Stomach (tissue), 9 donors: ENCODE data around the gene INPP4B. TPM values are rescaled to one million over a fixed set of nuclear protein-coding genes. Genes with fewer than 3 reads are reported as not detected.
A peak's percentile ranks its signal among the peaks of the same experiment; 100 is the strongest.

Source experiments
- DNase-seq, 2 donors: peaks; one replicate each; pipeline versions ENCODE4 v3.0.0 to v3.0.0-alpha.2; 2013 to 2019
- H3K27ac ChIP-seq, 5 donors: fragments of 200-600 bp in 4 of 5; sonication (generic) in 4 of 5; one replicate each; pipeline ENCODE4 v1.5.1; 2013 to 2019; ENCODE audit warnings: mild to moderate bottlenecking in 1 of 5, moderate library complexity in 1 of 5
- H3K27me3 ChIP-seq, 3 donors: fragments of 200-600 bp; sonication (generic); one replicate each; pipeline ENCODE4 v1.5.1; 2017 to 2019; ENCODE audit warnings: mixed run types in 1 of 3
- H3K36me3 ChIP-seq, 4 donors: fragments of 200-600 bp; sonication (generic); 1 replicate in 3 of 4; 2 replicates in 1 of 4; pipeline ENCODE4 v1.5.1; 2016 to 2019
- H3K4me1 ChIP-seq, 4 donors: fragments of 200-600 bp; sonication (generic); one replicate each; pipeline ENCODE4 v1.5.1; 2016 to 2019
- H3K4me3 ChIP-seq, 4 donors: fragments of 200-600 bp; sonication (generic) in 3 of 4; one replicate each; pipeline ENCODE4 v1.5.1; 2016 to 2019; ENCODE audit warnings: mild to moderate bottlenecking in 1 of 4
- H3K9me3 ChIP-seq, 4 donors: fragments of 200-600 bp; sonication (generic); one replicate each; pipeline ENCODE4 v1.5.1; 2016 to 2019
- POLR2AphosphoS5 ChIP-seq, 3 donors: sonication (generic); formaldehyde crosslinking; IDR thresholded peaks; one replicate each; pipeline ENCODE4 v1.6.1; 2016; ENCODE audit warnings: antibody characterized with exemption in 3 of 3
- WGBS, 5 donors: extraction: QIAGEN DNeasy Blood & Tissue Kit in 3 of 5; methylation state at CpG; one replicate each; pipeline versions ENCODE4 v1.1.5 to v1.1.7; 2013 to 2018; 5-methylcytosine and 5-hydroxymethylcytosine counted together
- intact Hi-C: fragments of 100-400 bp; cut with DNase I; formaldehyde crosslinking; loops from one replicate; pipeline ENCODE4 v1.15.1; 2023; ENCODE audit warnings: low total_unique reads
- polyA plus RNA-seq, 3 donors: library from polyadenylated mRNA; stranded (reverse); fragments of 200-250 nt; gene quantifications; one replicate each; pipeline ENCODE4 v1.2.3, GENCODE V29; 2013
- total RNA-seq, 5 donors: library from RNA; depleted of rRNA; stranded (reverse); fragments of >200 nt; gene quantifications; one replicate each; pipeline versions ENCODE4 v1.1.0 to v1.2.3, GENCODE V29; 2014 to 2016
- TF ChIP-seq, protein P1 (sequence below), 7 experiments: fragments of 450-650 bp in 4 of 7; fragments of 200-600 bp in 3 of 7; sonication (generic) in 3 of 7; IDR thresholded peaks; one replicate each; pipeline ENCODE4 v1.5.1; 2016 to 2019; ENCODE audit warnings: antibody characterized with exemption in 7 of 7, control low read depth in 2 of 7, mild to moderate bottlenecking in 1 of 7
- donor health status: healthy with polysubstance abuse.
- donor health status: Bipolar disorder and iron deficiency.
- donor health status: healthy.

INPP4B gene
- total and polyA plus RNA-seq, 8 donors, result 1.4 to 96.9 (median 11.7) TPM

GRCh38 chr4:142574306-142574705 is 271.8 kb downstream of the INPP4B start:
- TF ChIP-seq, protein P1, sequence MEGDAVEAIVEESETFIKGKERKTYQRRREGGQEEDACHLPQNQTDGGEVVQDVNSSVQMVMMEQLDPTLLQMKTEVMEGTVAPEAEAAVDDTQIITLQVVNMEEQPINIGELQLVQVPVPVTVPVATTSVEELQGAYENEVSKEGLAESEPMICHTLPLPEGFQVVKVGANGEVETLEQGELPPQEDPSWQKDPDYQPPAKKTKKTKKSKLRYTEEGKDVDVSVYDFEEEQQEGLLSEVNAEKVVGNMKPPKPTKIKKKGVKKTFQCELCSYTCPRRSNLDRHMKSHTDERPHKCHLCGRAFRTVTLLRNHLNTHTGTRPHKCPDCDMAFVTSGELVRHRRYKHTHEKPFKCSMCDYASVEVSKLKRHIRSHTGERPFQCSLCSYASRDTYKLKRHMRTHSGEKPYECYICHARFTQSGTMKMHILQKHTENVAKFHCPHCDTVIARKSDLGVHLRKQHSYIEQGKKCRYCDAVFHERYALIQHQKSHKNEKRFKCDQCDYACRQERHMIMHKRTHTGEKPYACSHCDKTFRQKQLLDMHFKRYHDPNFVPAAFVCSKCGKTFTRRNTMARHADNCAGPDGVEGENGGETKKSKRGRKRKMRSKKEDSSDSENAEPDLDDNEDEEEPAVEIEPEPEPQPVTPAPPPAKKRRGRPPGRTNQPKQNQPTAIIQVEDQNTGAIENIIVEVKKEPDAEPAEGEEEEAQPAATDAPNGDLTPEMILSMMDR (IDR thresholded peaks at IDR 0.05), result no peak
- intact Hi-C loops, result no loop called here
- no peak overlapping the region for H3K4me3 ChIP-seq
- H3K27ac ChIP-seq, result no peak overlapping the region
- DNase-seq, result no peak
- no peaks in the 10 kb centered on the region for H3K36me3 ChIP-seq
- 84 to 92% (median 92%) methylated on average over 3 of the region's 3 CpGs for WGBS, 5 donors
- peaks cover 0 to 11% (median 4%) of the 10 kb centered on the region in 4 donors for H3K4me1 ChIP-seq
- no peaks in the 10 kb centered on the region for H3K27me3 ChIP-seq
- H3K9me3 ChIP-seq, result no peaks in the 10 kb centered on the region

DNA sequence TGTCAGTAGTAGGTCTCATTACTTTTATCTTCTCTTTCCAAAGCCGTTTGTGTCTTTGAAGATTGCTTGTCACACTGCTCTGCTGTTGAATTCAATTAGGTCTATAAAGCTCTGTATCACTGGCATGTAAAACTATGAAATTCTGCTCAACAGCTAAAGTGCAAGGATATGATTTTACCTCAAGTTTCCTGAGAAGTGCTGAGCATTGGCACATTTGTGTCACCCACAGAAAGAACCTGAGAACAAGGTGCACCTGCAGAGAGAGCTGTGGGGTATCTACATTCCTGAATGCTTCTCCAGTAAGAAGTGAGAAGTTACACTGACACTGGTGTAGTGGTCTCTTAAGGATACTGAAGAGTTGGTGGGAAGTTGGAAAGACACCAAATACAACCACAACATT is 274.0 kb downstream of the INPP4B start:
- TF ChIP-seq, protein P1 (IDR thresholded peaks at IDR 0.05), result no peak
- Histone ChIP-seq H3K9me3 (no peaks in the 10 kb centered on the region), H3K27me3 (no peaks in the 10 kb centered on the region), H3K27ac (no peak overlapping the region), H3K4me1 (peaks cover 0 to 31% (median 19%) of the 10 kb centered on the region in 4 donors), H3K36me3 (no peaks in the 10 kb centered on the region), H3K4me3 (no peak overlapping the region)
- 59 to 79% (median 65%) methylated on average over 1 of the region's 1 CpG for WGBS, 5 donors
- intact Hi-C loops, result no loop called here
- DNase-seq, result no peak

DNA sequence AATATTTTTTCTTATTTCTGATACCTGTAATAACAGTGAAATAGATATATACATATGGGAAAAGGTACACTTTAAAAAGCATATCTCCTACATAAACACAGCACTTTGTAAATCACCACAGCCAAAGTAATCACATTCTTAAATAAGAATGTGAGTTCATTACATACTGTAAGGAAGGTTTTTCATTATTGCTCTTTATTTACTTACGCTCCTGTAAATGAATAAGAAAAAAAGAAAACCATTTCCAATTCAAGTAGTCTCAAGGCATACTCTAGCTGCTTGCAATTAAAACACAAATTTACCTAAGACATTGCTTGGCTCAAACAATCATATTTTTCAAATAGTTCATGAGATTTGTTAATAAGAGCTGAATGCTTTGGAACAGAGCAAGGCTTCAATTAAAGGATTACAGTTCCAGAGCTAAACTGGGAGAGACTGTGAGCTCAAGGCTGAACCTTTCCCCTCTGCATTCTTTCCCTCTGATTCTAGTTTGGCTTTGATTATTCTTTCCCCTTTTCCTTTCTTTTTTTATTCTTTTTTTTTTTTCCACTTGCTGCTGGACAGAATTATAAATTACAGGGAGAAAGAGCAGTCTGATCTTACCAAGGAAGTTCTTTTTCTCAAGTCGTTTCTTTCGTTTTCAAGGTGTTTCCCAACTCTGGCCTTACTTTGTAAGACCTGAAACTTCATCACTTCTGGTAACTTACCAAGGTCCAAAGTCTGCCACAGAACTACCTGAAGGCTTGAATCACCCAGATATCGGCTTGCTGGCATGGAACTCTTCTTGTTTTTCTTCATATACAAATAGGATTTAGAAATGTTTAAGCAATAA is 278.3 kb downstream of the INPP4B start:
- DNase-seq, result peak; percentile 35 to 87
- peak in 2 of 3 donors; percentile 22 to 55 for TF ChIP-seq POLR2AphosphoS5 (IDR thresholded peaks at IDR 0.05)
- TF ChIP-seq, protein P1 (IDR thresholded peaks at IDR 0.05), result no peak
- Histone ChIP-seq H3K4me3 (peak overlapping the region; percentile 6 to 21 (median 6)), H3K27ac (peak overlapping the region; percentile 65 to 83 (median 83)), H3K36me3 (no peaks in the 10 kb centered on the region), H3K4me1 (peaks cover 0 to 35% (median 21%) of the 10 kb centered on the region in 4 donors), H3K27me3 (no peaks in the 10 kb centered on the region), H3K9me3 (no peaks in the 10 kb centered on the region)
- 13 to 22% (median 16%) methylated on average over 4 of the region's 4 CpGs for WGBS, 5 donors
- intact Hi-C loops, result no loop called here

GRCh38 chr4:142567199-142567598 is 278.9 kb downstream of the INPP4B start:
- TF ChIP-seq, protein P1 (IDR thresholded peaks at IDR 0.05), result no peak
- TF ChIP-seq POLR2AphosphoS5 (IDR thresholded peaks at IDR 0.05), result peak in 1 of 3 donors; percentile 16
- 23 to 38% (median 27%) methylated on average over 5 of the region's 5 CpGs for WGBS, 5 donors
- peak in 1 of 2 donors; percentile 32 for DNase-seq
- no peaks in the 10 kb centered on the region for H3K9me3 ChIP-seq
- peak overlapping the region; percentile 2 to 83 (median 83) for H3K27ac ChIP-seq
- H3K36me3 ChIP-seq, result no peaks in the 10 kb centered on the region
- intact Hi-C loops, result no loop called here
- H3K4me3 ChIP-seq, result peak overlapping the region in 2 of 4 donors; percentile 14 to 21
- no peaks in the 10 kb centered on the region for H3K27me3 ChIP-seq
- peaks cover 0 to 35% (median 21%) of the 10 kb centered on the region in 4 donors for H3K4me1 ChIP-seq
